SJCRH30 (cell line): ENCODE measurements around the gene MOB3B. TPM values are rescaled to one million over a fixed set of nuclear protein-coding genes. Genes with fewer than 3 reads are reported as not detected.

Experiments used
- DNase-seq, 2 experiments: peaks; one replicate each; pipeline ENCODE4 v3.0.0-alpha.2; 2015 to 2020
- H3K27ac ChIP-seq: fragments of 250-450 bp; sonication (Bioruptor Pico); 2 replicates; pipeline ENCODE4 v1.5.1; 2020; ENCODE audit warnings: mild to moderate bottlenecking, moderate library complexity
- H3K27me3 ChIP-seq: fragments of 250-450 bp; sonication (Bioruptor Pico); 2 replicates; pipeline ENCODE4 v1.5.1; 2020; ENCODE audit warnings: mild to moderate bottlenecking, moderate library complexity
- H3K36me3 ChIP-seq: fragments of 250-450 bp; sonication (Bioruptor Pico); 2 replicates; pipeline ENCODE4 v1.5.1; 2020; ENCODE audit warnings: mild to moderate bottlenecking, moderate library complexity
- H3K4me1 ChIP-seq: fragments of 250-450 bp; sonication (Bioruptor Pico); 2 replicates; pipeline ENCODE4 v1.5.1; 2020; ENCODE audit warnings: mild to moderate bottlenecking, moderate library complexity
- H3K4me3 ChIP-seq: fragments of 250-450 bp; sonication (Bioruptor Pico); 2 replicates; pipeline ENCODE4 v1.5.1; 2020; ENCODE audit warnings: mild to moderate bottlenecking, moderate library complexity
- H3K9me3 ChIP-seq: fragments of 250-450 bp; sonication (Bioruptor Pico); replicated peaks from 2 replicates; pipeline ENCODE4 v1.5.1; 2020; ENCODE audit warnings: mild to moderate bottlenecking, moderate library complexity
- total RNA-seq: library from RNA; depleted of rRNA; stranded (reverse); fragments of >200 nt; shearing (Covaris generic); gene quantifications from 2 replicates; pipeline ENCODE4 v1.2.3, GENCODE V29; 2014

Gene MOB3B
- total RNA-seq, 1 experiment from 2014 or later, result 0.34 TPM

DNA sequence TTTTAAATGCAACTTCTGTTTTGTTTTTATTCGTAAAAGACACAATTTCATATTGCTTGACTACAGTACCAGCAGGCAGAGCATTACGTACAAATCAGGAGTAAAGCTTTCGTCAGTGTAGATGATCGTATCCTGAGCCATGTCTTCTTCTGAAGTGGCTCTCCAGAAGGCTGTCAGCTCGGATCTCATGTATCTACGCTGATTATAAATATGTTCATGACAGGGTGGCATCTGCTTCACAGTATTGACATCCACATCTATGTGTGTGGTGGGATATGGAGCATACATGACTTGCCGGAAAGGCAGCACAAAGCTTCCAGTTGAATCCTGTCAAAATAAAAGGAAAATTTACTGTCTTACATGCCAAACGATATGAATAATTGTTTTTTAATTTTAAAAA, 26.9 kb upstream of the MOB3B start:
- Histone ChIP-seq H3K27me3 (no peaks in the 10 kb centered on the region), H3K9me3 (no peaks in the 10 kb centered on the region), H3K4me3 (no peak overlapping the region), H3K27ac (no peak overlapping the region), H3K4me1 (no peaks in the 10 kb centered on the region), H3K36me3 (0 out of 2 replicates have a peak, but pooled peaks cover 2% of the 10 kb centered on the region)
- no peak for DNase-seq

- Histone ChIP-seq H3K9me3 (no peaks in the 10 kb centered on the region), H3K4me3 (no peak overlapping the region), H3K36me3 (0 out of 2 replicates have a peak, but pooled peaks cover 2% of the 10 kb centered on the region), H3K4me1 (no peaks in the 10 kb centered on the region), H3K27ac (no peak overlapping the region), H3K27me3 (no peaks in the 10 kb centered on the region)
- DNase-seq, result no peak
These were observed 25.1 kb upstream of the MOB3B start for GRCh38 chr9:27554712-27555111.

GRCh38 chr9:27549196-27549755, 19.7 kb upstream of the MOB3B start:
- Histone ChIP-seq H3K27ac (no peak overlapping the region), H3K36me3 (0 out of 2 replicates have a peak, but pooled peaks cover 2% of the 10 kb centered on the region), H3K9me3 (no peaks in the 10 kb centered on the region), H3K4me3 (no peak overlapping the region), H3K4me1 (no peaks in the 10 kb centered on the region), H3K27me3 (no peaks in the 10 kb centered on the region)
- no peak for DNase-seq

DNA sequence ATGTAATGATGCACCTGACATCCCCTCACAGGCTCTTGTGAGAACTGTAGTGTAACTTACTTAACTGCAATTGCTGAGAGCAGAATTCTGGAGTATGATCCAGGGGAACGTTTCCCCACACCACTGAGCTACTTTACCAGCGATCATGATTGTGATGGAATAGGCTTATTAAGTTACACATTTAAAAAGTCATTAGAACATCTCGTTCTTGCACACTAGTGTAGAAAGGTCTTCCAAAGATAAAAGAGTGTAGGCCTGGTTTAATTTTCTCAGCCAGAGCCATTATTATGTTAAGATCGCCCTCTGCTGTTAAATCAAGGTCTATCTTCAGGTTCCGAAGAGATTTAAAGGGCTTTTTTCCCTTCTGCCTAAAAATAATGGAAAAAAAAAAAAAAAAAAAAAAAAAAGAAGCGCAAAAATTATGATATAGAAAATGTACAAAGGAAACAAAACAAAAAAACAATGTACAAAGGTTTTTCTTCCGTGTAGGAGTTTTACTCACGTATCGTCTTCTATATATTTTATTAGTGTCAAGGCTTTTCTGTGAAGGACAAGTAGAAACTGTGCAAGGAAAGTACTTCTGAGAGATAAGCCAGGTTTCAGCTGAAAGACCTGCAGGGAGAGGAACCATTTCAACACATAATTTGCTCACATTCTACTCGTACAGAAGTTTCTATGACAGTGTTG, 18.6 kb upstream of the MOB3B start:
- DNase-seq, result peak in 1 of 2 experiments; percentile 38
- no peaks in the 10 kb centered on the region for H3K27me3 ChIP-seq
- H3K4me3 ChIP-seq, result no peak overlapping the region
- no peaks in the 10 kb centered on the region for H3K9me3 ChIP-seq
- no peak overlapping the region for H3K27ac ChIP-seq
- H3K4me1 ChIP-seq, result no peaks in the 10 kb centered on the region
- H3K36me3 ChIP-seq, result 0 out of 2 replicates have a peak, but pooled peaks cover 2% of the 10 kb centered on the region

DNA sequence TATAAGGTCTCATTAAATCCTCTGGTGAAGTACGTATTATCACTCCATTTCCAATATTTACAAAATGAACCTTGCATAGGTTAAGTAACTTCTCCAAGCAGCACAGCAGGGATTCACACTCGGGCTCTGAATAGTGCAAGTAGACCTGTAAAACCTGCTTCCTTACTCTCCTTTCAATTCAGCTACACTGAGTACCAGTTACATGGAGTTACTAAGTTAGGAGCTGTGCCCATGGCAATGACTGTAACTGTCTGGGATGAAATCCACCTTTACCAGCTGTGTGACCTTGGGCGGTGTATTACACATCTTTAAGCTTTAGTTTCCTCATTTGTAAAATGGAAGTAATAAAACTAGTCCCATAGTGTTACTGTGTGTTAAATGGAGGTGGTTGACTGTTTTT, 15.9 kb upstream of the MOB3B start:
- H3K9me3 ChIP-seq, result no peaks in the 10 kb centered on the region
- H3K4me1 ChIP-seq, result no peaks in the 10 kb centered on the region
- H3K36me3 ChIP-seq, result no peaks in the 10 kb centered on the region
- H3K4me3 ChIP-seq, result no peak overlapping the region
- DNase-seq, result no peak
- no peak overlapping the region for H3K27ac ChIP-seq
- H3K27me3 ChIP-seq, result no peaks in the 10 kb centered on the region

DNA sequence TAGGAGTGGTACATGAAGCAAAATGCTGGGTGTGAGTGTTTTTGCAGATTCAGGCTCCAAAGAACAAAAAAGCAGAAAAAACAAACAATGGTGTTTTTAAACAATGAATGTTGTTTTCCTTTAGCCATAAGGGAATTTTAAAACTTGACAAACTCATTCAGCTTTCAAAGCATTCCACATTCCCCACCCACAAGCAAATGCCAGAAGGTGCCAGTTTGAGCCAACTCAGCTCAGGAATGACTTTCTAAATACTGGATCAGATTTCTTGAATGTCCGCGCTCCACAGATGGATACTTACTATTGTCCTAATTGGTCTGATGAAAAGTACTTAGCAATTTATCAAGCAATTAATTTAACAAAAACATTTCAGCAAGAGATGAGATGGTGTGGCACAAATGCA, 12.9 kb upstream of the MOB3B start:
- H3K27me3 ChIP-seq, result no peaks in the 10 kb centered on the region
- no peak overlapping the region for H3K27ac ChIP-seq
- no peak for DNase-seq
- no peaks in the 10 kb centered on the region for H3K36me3 ChIP-seq
- no peaks in the 10 kb centered on the region for H3K9me3 ChIP-seq
- no peaks in the 10 kb centered on the region for H3K4me1 ChIP-seq
- no peak overlapping the region for H3K4me3 ChIP-seq

DNA sequence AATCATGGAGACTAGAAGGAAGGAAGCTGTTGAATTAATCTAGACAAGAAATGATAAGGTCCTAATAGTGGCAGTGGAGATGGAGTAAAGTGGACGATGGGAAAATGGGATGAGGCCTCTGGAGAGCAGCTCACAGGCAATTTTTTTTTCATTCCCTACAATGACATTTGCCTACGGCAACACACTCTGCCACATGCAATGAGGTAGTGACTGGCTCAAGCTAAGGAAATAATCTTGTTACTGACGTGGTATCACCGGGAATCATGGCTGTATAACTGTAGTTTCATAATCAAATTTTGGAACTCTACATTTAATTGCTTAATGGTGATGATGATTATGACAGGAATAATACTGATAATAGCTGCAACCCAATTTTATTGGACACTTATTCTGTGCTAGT, 12.1 kb upstream of the MOB3B start:
- no peaks in the 10 kb centered on the region for H3K9me3 ChIP-seq
- H3K27ac ChIP-seq, result no peak overlapping the region
- H3K4me1 ChIP-seq, result no peaks in the 10 kb centered on the region
- no peaks in the 10 kb centered on the region for H3K36me3 ChIP-seq
- H3K4me3 ChIP-seq, result no peak overlapping the region
- no peaks in the 10 kb centered on the region for H3K27me3 ChIP-seq
- no peak for DNase-seq

DNA sequence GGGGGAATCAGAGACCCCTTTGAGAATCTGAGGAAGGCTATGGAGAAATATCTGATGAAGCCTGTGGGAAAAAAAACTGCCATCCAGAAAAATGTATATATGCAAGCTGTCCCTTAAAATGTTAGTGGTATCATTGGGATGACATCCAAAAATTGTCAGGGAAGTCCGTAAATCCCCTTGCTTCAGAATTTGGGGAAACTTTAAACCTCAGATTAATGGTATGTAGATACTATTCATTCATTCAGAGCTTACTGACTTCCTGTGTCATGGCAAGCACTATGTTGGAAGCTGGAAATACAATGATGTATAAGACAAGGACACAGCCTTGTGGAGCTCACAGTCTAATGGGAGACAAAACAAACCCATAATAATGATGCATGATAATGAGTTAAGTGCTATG, 10.9 kb upstream of the MOB3B start:
- Histone ChIP-seq H3K4me3 (no peak overlapping the region), H3K27ac (no peak overlapping the region)

GRCh38 chr9:27539479-27540441, 10.1 kb upstream of the MOB3B start:
- H3K36me3 ChIP-seq, result no peaks in the 10 kb centered on the region
- no peak for DNase-seq
- no peaks in the 10 kb centered on the region for H3K27me3 ChIP-seq
- no peak overlapping the region for H3K27ac ChIP-seq
- no peaks in the 10 kb centered on the region for H3K9me3 ChIP-seq
- H3K4me1 ChIP-seq, result no peaks in the 10 kb centered on the region
- no peak overlapping the region for H3K4me3 ChIP-seq

More for the DNA sequence above, 10.9 kb upstream of the MOB3B start:
- Histone ChIP-seq H3K36me3 (no peaks in the 10 kb centered on the region), H3K9me3 (no peaks in the 10 kb centered on the region), H3K4me1 (no peaks in the 10 kb centered on the region), H3K27me3 (no peaks in the 10 kb centered on the region)
- DNase-seq, result no peak

- Histone ChIP-seq H3K4me3 (no peak overlapping the region), H3K27ac (no peak overlapping the region), H3K36me3 (no peaks in the 10 kb centered on the region), H3K27me3 (no peaks in the 10 kb centered on the region), H3K9me3 (no peaks in the 10 kb centered on the region), H3K4me1 (no peaks in the 10 kb centered on the region)
- DNase-seq, result no peak
These were observed 9.0 kb upstream of the MOB3B start for GRCh38 chr9:27538647-27539046.

DNA sequence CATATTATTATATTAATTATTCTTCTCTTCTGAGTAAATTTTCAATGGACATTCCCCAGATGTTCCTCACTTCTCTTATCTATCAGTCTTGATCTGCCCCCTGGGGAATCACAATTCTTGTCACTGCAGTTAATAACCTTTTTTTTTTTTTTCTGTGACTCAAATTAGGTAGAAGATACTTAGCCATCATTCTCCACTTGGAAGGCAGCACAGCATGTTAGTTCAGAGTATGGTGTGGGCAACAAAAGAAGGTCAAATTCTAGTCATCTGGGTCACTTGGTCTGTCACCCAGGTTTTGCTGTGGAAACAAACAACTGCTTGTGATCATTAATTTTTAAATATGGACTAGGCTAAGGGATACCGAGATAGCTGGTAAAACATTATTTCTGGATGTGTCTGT, 8.1 kb upstream of the MOB3B start:
- DNase-seq, result no peak
- no peaks in the 10 kb centered on the region for H3K9me3 ChIP-seq
- no peaks in the 10 kb centered on the region for H3K4me1 ChIP-seq
- no peaks in the 10 kb centered on the region for H3K36me3 ChIP-seq
- H3K27me3 ChIP-seq, result no peaks in the 10 kb centered on the region
- H3K4me3 ChIP-seq, result no peak overlapping the region
- no peak overlapping the region for H3K27ac ChIP-seq

DNA sequence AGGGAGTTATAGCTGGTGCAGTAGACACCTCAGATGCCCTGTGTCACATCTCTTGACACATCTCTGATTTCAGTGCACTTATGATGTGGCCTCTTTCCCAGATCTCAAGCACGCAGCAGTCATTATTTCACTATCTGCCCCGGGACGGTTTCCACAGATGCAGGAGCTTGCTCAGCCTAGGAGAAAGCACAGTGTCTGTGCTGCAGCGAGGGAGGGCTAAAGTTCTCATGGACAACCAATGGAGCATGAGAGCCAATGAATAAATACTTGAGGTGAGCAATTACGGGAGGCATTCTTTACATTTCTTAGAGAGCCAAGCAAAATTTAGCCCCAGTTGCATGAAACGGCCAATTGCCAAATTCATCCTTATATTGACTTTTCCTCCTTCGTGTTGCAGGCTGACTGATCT, 7.4 kb upstream of the MOB3B start:
- DNase-seq, result no peak
- no peaks in the 10 kb centered on the region for H3K4me1 ChIP-seq
- no peak overlapping the region for H3K4me3 ChIP-seq
- no peak overlapping the region for H3K27ac ChIP-seq
- no peaks in the 10 kb centered on the region for H3K36me3 ChIP-seq
- no peaks in the 10 kb centered on the region for H3K27me3 ChIP-seq
- no peaks in the 10 kb centered on the region for H3K9me3 ChIP-seq

DNA sequence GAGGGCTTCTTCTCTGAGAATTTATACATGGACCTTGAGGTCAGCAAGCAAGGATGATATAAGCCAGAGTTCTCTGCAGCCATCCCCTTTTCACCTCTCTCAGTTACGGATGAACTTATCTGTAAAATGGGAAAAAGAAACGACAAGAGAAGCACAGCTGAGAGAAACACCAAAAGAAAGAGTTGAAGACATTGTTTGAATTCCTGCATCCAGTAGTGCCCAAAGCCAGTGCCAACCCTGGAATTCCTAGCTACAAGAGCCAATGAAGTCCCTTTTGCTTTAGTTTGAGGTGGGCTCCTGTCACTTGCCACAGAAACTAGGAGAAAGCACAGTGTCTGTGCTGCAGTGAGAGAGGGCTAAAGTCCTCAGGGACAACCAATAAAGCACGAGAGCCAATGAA, 6.6 kb upstream of the MOB3B start:
- H3K9me3 ChIP-seq, result no peaks in the 10 kb centered on the region

GRCh38 chr9:27535701-27536118, 6.1 kb upstream of the MOB3B start:
- Histone ChIP-seq H3K4me1 (no peaks in the 10 kb centered on the region), H3K36me3 (no peaks in the 10 kb centered on the region), H3K27ac (no peak overlapping the region), H3K27me3 (no peaks in the 10 kb centered on the region), H3K4me3 (no peak overlapping the region), H3K9me3 (no peaks in the 10 kb centered on the region)
- no peak for DNase-seq

More for the DNA sequence above, 6.6 kb upstream of the MOB3B start:
- no peaks in the 10 kb centered on the region for H3K27me3 ChIP-seq
- no peak for DNase-seq
- no peaks in the 10 kb centered on the region for H3K4me1 ChIP-seq
- no peak overlapping the region for H3K4me3 ChIP-seq
- H3K36me3 ChIP-seq, result no peaks in the 10 kb centered on the region
- no peak overlapping the region for H3K27ac ChIP-seq

- Histone ChIP-seq H3K4me3 (no peak overlapping the region), H3K27ac (no peak overlapping the region), H3K9me3 (no peaks in the 10 kb centered on the region), H3K27me3 (no peaks in the 10 kb centered on the region), H3K36me3 (no peaks in the 10 kb centered on the region), H3K4me1 (no peaks in the 10 kb centered on the region)
- DNase-seq, result no peak
These were observed 5.1 kb upstream of the MOB3B start for GRCh38 chr9:27534658-27535209.
